ENCODE results near the gene STK24.

Gene STK24

DNA sequence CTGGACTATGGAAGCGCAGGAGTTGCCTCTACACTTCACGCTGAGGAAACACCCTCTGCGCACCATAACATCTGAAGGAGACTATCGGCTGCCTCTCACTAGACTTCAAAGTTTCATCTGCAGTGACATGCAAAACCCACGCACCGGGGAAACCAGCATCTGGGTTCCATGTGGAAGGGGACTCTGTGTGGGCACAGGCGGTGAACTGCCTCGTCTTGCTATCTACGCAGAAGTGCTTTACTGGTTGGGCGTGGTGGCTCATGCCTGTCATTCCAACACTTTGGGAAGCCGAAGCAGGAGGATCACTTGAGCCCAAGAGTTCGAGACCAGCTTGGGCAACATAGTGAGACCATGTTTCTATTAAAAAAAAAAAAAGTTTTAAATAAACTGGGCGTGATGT lies 116.4 kb downstream of the STK24 start:
- Histone ChIP-seq H3K4me1 (ENCODE audit: control insufficient read depth in 1 of 2, insufficient read depth in 1 of 2, low read depth in 1 of 2, low read length in 1 of 2) (no peaks in the 10 kb centered on the region), H3K27me3 (no peaks in the 10 kb centered on the region), H3K4me3 (ENCODE audit: low read depth in 1 of 2, low read length in 1 of 2) (no peak overlapping the region), H3K36me3 (peaks cover 95% of the 10 kb centered on the region), H3K27ac (no peak overlapping the region), H3K9me3 (no peaks in the 10 kb centered on the region)
- TF ChIP-seq, protein P1, sequence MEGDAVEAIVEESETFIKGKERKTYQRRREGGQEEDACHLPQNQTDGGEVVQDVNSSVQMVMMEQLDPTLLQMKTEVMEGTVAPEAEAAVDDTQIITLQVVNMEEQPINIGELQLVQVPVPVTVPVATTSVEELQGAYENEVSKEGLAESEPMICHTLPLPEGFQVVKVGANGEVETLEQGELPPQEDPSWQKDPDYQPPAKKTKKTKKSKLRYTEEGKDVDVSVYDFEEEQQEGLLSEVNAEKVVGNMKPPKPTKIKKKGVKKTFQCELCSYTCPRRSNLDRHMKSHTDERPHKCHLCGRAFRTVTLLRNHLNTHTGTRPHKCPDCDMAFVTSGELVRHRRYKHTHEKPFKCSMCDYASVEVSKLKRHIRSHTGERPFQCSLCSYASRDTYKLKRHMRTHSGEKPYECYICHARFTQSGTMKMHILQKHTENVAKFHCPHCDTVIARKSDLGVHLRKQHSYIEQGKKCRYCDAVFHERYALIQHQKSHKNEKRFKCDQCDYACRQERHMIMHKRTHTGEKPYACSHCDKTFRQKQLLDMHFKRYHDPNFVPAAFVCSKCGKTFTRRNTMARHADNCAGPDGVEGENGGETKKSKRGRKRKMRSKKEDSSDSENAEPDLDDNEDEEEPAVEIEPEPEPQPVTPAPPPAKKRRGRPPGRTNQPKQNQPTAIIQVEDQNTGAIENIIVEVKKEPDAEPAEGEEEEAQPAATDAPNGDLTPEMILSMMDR (IDR thresholded peaks at IDR 0.05), result no peak

DNA sequence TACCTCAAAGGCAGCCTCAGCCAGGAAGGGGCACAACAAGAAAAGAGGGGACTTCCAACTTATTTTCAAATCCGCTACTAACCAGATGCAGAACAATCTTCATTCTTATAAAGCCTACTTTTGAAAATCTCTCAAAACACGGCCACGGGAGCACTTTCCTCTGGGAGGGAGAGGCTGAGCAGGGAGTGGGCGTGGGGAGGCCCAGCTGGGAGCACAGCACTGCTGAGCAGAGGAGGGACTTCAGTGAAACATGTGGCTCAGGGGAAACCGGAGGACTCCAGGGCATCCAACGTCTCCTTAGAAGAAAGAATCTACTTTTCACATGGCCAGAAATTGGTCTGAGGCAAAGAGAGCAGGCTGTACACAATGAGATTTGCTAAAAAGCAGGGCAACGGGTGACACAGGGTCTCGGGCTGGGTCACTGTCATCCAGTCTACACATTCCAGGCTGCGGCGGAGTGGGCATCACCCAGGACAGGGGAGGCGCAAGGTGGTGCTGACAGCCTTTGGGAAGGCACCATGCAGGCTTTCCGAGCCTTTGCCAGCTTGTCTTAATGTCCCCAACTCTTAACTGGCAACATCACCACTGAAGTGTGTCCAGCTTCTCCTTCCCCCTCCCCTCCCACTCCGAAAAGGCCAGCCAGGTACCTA lies 117.1 kb downstream of the STK24 start:
- TF ChIP-seq, protein P1 (IDR thresholded peaks at IDR 0.05), result no peak
- Histone ChIP-seq H3K27ac (no peak overlapping the region), H3K27me3 (no peaks in the 10 kb centered on the region), H3K9me3 (no peaks in the 10 kb centered on the region), H3K4me3 (ENCODE audit: low read depth in 1 of 2, low read length in 1 of 2) (no peak overlapping the region), H3K36me3 (peaks cover 95% of the 10 kb centered on the region), H3K4me1 (ENCODE audit: control insufficient read depth in 1 of 2, insufficient read depth in 1 of 2, low read depth in 1 of 2, low read length in 1 of 2) (no peaks in the 10 kb centered on the region)

DNA sequence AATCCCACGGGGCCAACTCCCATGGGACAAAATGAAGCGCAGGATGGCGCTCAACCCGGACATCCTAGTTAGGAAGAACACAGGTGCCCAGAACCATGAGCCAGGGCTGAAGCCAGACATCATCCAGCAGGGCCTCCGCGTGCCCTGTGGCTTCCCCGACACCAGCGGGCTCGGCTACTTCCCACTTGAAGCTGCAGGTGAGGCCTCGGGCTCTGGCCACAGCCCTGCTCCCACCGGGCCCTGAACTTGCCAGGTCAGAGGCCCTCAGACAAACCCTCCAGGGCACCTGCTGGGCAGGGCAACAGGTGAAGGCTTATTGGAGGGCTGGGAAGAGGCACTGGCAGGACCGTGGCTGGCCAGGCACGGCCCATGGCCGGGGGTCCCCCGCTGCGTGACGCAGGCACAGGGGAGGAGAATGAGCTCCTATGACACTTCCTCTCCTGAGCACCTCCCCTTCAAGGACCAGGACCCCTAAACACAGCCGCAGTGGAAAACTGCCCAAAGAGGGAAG lies 117.7 kb downstream of the STK24 start:
- peaks cover 98% of the 10 kb centered on the region for H3K36me3 ChIP-seq
- no peaks in the 10 kb centered on the region for H3K9me3 ChIP-seq
- TF ChIP-seq, protein P1 (IDR thresholded peaks at IDR 0.05), result no peak
- no peaks in the 10 kb centered on the region for H3K27me3 ChIP-seq
- H3K4me3 ChIP-seq (ENCODE audit: low read depth in 1 of 2, low read length in 1 of 2), result no peak overlapping the region
- H3K4me1 ChIP-seq (ENCODE audit: control insufficient read depth in 1 of 2, insufficient read depth in 1 of 2, low read depth in 1 of 2, low read length in 1 of 2), result no peaks in the 10 kb centered on the region
- H3K27ac ChIP-seq, result no peak overlapping the region

DNA sequence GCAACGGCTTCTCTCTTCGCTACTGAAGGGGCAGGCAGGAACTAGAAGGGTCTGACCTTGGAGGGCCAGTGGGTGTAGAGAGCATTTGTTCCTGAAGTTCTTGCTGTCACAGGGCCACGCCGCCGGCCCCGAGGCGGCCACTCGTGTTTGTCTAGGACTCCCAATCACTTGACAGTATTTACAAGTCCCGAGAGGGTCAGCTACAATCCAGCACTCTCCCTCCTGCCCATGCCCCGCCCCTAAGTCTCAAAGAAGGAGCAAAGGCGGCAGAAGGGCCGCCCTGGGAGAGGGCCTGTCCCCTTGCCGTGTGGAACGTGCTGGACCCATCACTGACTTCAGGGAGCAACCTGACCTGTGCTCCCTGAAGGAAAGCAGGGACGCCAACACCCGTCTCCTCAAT lies 118.5 kb downstream of the STK24 start:
- H3K36me3 ChIP-seq, result peaks cover 99% of the 10 kb centered on the region
- TF ChIP-seq, protein P1 (IDR thresholded peaks at IDR 0.05), result no peak
- H3K4me3 ChIP-seq (ENCODE audit: low read depth in 1 of 2, low read length in 1 of 2), result no peak overlapping the region
- H3K4me1 ChIP-seq (ENCODE audit: control insufficient read depth in 1 of 2, insufficient read depth in 1 of 2, low read depth in 1 of 2, low read length in 1 of 2), result no peaks in the 10 kb centered on the region
- no peaks in the 10 kb centered on the region for H3K27me3 ChIP-seq
- H3K27ac ChIP-seq, result no peak overlapping the region
- no peaks in the 10 kb centered on the region for H3K9me3 ChIP-seq

DNA sequence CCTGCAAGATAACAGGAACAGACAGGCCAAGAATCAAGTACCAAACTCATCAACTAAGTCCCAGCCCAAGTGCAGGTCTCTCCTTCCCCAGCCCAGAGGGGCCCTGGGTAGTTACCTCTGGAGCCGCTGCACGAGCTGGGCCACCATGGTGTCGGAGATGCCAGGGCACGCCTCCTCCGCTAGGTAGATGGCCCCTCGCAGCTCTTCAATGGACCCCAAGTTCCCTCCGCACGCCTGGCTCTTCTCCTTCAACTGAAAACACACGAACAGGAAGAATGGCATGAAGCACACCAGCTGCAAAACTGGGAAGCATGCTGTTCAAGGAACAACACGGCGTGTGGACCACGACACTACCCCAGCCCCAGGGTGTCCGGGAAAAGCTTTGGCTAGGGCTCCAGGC lies 119.9 kb downstream of the STK24 start:
- H3K36me3 ChIP-seq, result peaks cover 99% of the 10 kb centered on the region
- no peaks in the 10 kb centered on the region for H3K4me1 ChIP-seq (ENCODE audit: control insufficient read depth in 1 of 2, insufficient read depth in 1 of 2, low read depth in 1 of 2, low read length in 1 of 2)
- H3K9me3 ChIP-seq, result no peaks in the 10 kb centered on the region
- H3K4me3 ChIP-seq (ENCODE audit: low read depth in 1 of 2, low read length in 1 of 2), result no peak overlapping the region
- H3K27ac ChIP-seq, result no peak overlapping the region
- no peaks in the 10 kb centered on the region for H3K27me3 ChIP-seq
- TF ChIP-seq, protein P1 (IDR thresholded peaks at IDR 0.05), result no peak
